Osteoblast (primary cell): Measurements from ENCODE around the gene SEPTIN2. TPM values are rescaled to one million over a fixed set of nuclear protein-coding genes. Genes with fewer than 3 reads are reported as not detected.

Experiments used
- DNase-seq: peaks from one replicate; pipeline ENCODE4 v3.0.0; 2011; ENCODE audit warnings: low spot score, mixed read lengths; ENCODE audit not compliant: insufficient read length; ENCODE audit errors: missing footprints
- H2AFZ ChIP-seq: 2 replicates; pipeline ENCODE4 v1.6.0; 2011; ENCODE audit warnings: mild to moderate bottlenecking, low read length
- H3K27ac ChIP-seq: 2 replicates; pipeline ENCODE4 v1.5.1; 2011; ENCODE audit warnings: mild to moderate bottlenecking, low read depth, low read length, moderate library complexity
- H3K27me3 ChIP-seq: 2 replicates; pipeline ENCODE4 v1.6.0; 2012; ENCODE audit warnings: mild to moderate bottlenecking, control low read depth, inconsistent platforms, low read length, moderate library complexity; ENCODE audit not compliant: insufficient read depth
- H3K36me3 ChIP-seq: 2 replicates; pipeline ENCODE4 v1.5.1; 2011; ENCODE audit warnings: mild to moderate bottlenecking, low read length, control low read depth, moderate library complexity; ENCODE audit not compliant: insufficient read depth
- H3K4me1 ChIP-seq: 2 replicates; pipeline ENCODE4 v1.5.1; 2011; ENCODE audit warnings: mild to moderate bottlenecking, low read length, control low read depth, moderate library complexity; ENCODE audit not compliant: insufficient read depth
- H3K4me2 ChIP-seq: 2 replicates; pipeline ENCODE4 v1.6.0; 2011; ENCODE audit warnings: mild to moderate bottlenecking, low read length; ENCODE audit not compliant: insufficient read depth
- H3K4me3 ChIP-seq: fragments of 200-600 bp; sonication (generic); 3 replicates; pipeline ENCODE4 v1.5.1; 2012; ENCODE audit warnings: mild to moderate bottlenecking, low read length, inconsistent platforms; ENCODE audit not compliant: insufficient read depth
- H3K79me2 ChIP-seq: 2 replicates; pipeline ENCODE4 v1.6.0; 2012; ENCODE audit warnings: mild to moderate bottlenecking, low read length, control low read depth, inconsistent platforms; ENCODE audit not compliant: insufficient read depth
- H3K9me3 ChIP-seq: 2 replicates; pipeline ENCODE4 v1.5.1; 2011; ENCODE audit warnings: low read depth, low read length, control low read depth
- H4K20me1 ChIP-seq: 2 replicates; pipeline ENCODE4 v1.6.0; 2012; ENCODE audit warnings: mild to moderate bottlenecking, low read length, control low read depth; ENCODE audit not compliant: insufficient read depth
- total RNA-seq: library from RNA; depleted of rRNA; stranded (reverse); fragments of >200 nt; gene quantifications from 2 replicates; pipeline ENCODE4 v1.2.3, GENCODE V29; 2012
- TF ChIP-seq, protein P1 (sequence below): IDR thresholded peaks from 2 replicates; pipeline ENCODE4 v1.5.1; 2011; ENCODE audit warnings: mild to moderate bottlenecking, low read depth, low read length, moderate library complexity; ENCODE audit errors: extremely low read depth

Gene SEPTIN2
- total RNA-seq, 1 donor, result 418 TPM

DNA sequence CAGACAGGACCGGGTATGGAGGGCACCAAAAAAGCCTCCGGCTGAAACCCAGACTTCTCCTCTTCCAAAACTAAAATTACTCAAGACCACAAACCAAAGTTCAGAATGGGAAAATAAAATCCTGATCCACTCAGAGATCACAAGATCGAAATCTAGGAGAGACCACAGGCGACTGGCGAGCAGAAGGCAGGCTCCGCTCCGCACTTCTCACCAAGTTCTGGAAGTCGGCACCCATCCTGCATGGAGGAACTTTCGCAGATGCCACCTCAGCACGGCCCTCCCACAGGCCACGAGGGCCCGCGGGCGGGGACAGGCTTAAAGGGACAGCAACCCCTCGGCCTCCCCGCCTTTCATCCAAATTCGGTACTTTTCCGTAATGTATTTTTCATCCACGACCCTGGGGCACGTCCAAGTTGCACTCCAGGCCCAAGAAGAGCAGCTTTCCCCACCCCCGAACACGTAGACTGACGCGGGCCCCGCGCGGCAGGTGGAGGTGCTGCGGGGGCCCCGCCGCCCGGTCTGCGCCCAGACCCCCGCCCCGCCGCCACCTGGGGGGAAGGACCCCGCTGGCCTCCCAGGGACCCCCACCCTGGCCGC, 43.9 kb upstream of the SEPTIN2 start:
- Histone ChIP-seq H4K20me1 (peaks cover 74% of the 10 kb centered on the region), H3K27ac (peak overlapping the region; percentile 61), H3K4me1 (peaks cover 42% of the 10 kb centered on the region), H3K79me2 (peaks cover 96% of the 10 kb centered on the region), H3K27me3 (no peaks in the 10 kb centered on the region), H3K4me2 (peak overlapping the region; percentile 92), H3K4me3 (peak overlapping the region; percentile 86), H3K36me3 (peaks cover 21% of the 10 kb centered on the region), H3K9me3 (no peaks in the 10 kb centered on the region), H2AFZ (no peak overlapping the region)
- DNase-seq, result peak; percentile 94
- TF ChIP-seq, protein P1, sequence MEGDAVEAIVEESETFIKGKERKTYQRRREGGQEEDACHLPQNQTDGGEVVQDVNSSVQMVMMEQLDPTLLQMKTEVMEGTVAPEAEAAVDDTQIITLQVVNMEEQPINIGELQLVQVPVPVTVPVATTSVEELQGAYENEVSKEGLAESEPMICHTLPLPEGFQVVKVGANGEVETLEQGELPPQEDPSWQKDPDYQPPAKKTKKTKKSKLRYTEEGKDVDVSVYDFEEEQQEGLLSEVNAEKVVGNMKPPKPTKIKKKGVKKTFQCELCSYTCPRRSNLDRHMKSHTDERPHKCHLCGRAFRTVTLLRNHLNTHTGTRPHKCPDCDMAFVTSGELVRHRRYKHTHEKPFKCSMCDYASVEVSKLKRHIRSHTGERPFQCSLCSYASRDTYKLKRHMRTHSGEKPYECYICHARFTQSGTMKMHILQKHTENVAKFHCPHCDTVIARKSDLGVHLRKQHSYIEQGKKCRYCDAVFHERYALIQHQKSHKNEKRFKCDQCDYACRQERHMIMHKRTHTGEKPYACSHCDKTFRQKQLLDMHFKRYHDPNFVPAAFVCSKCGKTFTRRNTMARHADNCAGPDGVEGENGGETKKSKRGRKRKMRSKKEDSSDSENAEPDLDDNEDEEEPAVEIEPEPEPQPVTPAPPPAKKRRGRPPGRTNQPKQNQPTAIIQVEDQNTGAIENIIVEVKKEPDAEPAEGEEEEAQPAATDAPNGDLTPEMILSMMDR, result no peak

DNA sequence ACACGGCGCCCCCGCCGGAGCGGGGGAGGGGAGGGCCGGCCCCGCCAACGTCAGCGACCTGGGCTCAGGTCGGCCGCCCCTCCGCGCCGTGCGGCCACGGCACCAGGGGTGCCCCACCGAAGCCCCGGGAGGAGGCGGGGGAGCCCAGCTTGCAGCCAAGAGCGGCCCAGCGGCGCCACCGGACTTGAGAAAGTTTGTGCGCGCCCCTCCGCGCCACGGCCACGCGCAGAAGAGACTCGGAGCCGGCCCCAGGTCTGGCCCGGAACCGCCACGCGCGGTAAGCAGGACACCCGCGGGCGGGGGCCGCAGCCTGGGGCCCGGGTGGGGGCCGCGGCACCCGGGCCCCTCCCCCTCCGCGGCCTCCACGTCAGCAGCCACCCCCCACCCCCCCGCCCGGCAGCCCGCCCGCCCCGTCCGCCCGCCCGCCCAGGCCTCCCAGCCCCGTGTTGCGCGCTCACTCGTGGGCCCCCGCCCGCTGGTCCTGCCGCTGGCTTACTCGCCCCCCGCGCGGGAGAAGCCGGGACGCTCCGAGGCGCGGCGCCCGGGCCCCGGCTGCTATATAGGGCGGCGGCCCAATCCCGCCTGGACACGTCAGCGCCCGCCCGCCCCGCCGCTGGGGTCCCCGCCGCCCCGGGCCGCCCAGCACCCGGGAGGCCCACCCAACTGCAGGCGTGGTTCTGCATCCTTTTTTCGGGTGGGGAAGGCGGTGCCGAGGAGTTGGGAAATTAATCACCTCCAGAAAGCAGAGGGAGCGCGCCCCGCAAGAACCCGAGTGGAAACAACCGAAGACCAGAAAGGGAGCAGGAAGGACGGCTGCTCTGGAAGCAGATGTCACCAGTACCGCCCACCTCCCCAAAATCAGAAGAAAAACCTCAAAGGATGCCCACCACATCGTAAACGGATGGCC, 43.2 kb upstream of the SEPTIN2 start:
- H3K4me2 ChIP-seq, result peak overlapping the region; percentile 92
- H3K27me3 ChIP-seq, result no peaks in the 10 kb centered on the region
- peaks cover 96% of the 10 kb centered on the region for H3K79me2 ChIP-seq
- peak overlapping the region; percentile 68 for H3K27ac ChIP-seq
- peak; percentile 96 for DNase-seq
- TF ChIP-seq, protein P1, result no peak
- H4K20me1 ChIP-seq, result peaks cover 67% of the 10 kb centered on the region
- H3K9me3 ChIP-seq, result no peaks in the 10 kb centered on the region
- H3K36me3 ChIP-seq, result peaks cover 14% of the 10 kb centered on the region
- H3K4me1 ChIP-seq, result peaks cover 42% of the 10 kb centered on the region
- H2AFZ ChIP-seq, result peak overlapping the region; percentile 67
- peak overlapping the region; percentile 86 for H3K4me3 ChIP-seq

DNA sequence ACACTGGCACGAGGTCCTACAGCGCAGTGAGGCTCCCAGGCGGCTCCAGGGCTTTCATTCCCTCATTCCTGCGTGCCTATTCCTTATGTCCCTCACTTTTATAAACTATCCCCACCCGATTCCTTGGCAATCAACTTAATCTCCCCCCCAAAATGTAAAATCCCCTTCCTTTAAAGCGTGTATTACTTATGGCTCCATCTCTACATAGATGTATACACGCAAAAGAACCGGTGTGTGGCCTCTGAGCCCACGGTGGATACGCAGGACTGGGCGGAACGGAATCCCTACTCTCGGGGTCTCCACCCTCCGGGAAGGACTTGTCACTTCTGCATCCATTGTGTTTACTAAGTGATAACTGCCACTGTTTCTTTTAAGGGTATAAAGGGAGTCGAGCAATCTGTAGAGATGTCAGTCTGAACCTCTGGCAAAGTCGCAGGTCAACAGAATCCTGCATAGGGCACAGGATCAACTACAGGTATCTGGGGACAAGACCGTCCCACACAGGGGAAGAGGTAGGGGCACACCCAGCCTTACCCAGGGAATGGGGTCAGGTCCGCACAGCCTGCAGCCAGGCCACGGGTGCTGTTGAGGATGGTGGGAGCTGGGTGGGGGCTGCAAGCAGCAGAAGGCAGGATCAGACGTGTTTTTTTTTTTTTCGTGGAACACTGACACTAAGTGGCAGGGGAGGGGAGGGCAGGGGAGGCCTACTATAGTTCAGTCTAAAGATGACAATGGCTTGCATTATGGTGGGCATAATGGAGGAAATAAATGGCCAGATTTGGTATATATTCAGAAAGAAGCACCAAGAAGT, 42.3 kb upstream of the SEPTIN2 start:
- DNase-seq, result peak; percentile 6
- peak overlapping the region; percentile 86 for H3K4me2 ChIP-seq
- H3K4me1 ChIP-seq, result peaks cover 35% of the 10 kb centered on the region
- H3K36me3 ChIP-seq, result peaks cover 5% of the 10 kb centered on the region
- H4K20me1 ChIP-seq, result peaks cover 65% of the 10 kb centered on the region
- H2AFZ ChIP-seq, result peak overlapping the region; percentile 67
- peaks cover 96% of the 10 kb centered on the region for H3K79me2 ChIP-seq
- H3K4me3 ChIP-seq, result peak overlapping the region; percentile 86
- H3K27me3 ChIP-seq, result no peaks in the 10 kb centered on the region
- TF ChIP-seq, protein P1, result no peak
- no peaks in the 10 kb centered on the region for H3K9me3 ChIP-seq
- peak overlapping the region; percentile 68 for H3K27ac ChIP-seq
